Nephron (organoid): ENCODE measurements around the gene GOLIM4.
"Not testable (repeated sequence)": the region's sequence is repeated elsewhere in the genome, so short reads cannot be mapped to it uniquely, and the experiment has no call there.

ENCODE experiments used
- H3K27ac Mint-ChIP-seq, 3 experiments: 2 replicates each; pipeline ENCODE4 v1.8.0; 2020; ENCODE audit warnings: mixed read lengths in 3 of 3, mild to moderate bottlenecking in 2 of 3, moderate library complexity in 1 of 3
- H3K27me3 Mint-ChIP-seq: 2 replicates; pipeline ENCODE4 v1.8.0; 2021; ENCODE audit warnings: low read depth, mild to moderate bottlenecking, moderate library complexity, mixed read lengths
- H3K36me3 Mint-ChIP-seq: 2 replicates; pipeline ENCODE4 v1.8.0; 2020; ENCODE audit warnings: low read depth, mixed read lengths
- H3K4me1 Mint-ChIP-seq: 2 replicates; pipeline ENCODE4 v1.8.0; 2020; ENCODE audit warnings: mixed read lengths
- H3K4me3 Mint-ChIP-seq, 3 experiments: 2 replicates each; pipeline ENCODE4 v1.8.0; 2020; ENCODE audit warnings: mild to moderate bottlenecking in 3 of 3, mixed read lengths in 3 of 3, moderate library complexity in 2 of 3
- H3K9me3 Mint-ChIP-seq: 2 replicates; pipeline ENCODE4 v1.8.0; 2020; ENCODE audit warnings: mixed read lengths
- CTCF ChIP-seq, 3 experiments: fragments of 200-600 bp; sonication (generic); IDR thresholded peaks; one replicate each; pipeline ENCODE4 v1.5.0; 2021; ENCODE audit warnings: antibody characterized with exemption in 3 of 3; ENCODE audit not compliant: unreplicated experiment in 3 of 3

The GOLIM4 gene

GRCh38 chr3:168024537-168024941, 71.2 kb downstream of the GOLIM4 start:
- Mint-ChIP-seq H3K36me3 (peaks cover 82% of the 10 kb centered on the region), H3K9me3 (no peaks in the 10 kb centered on the region), H3K4me1 (peaks cover 13% of the 10 kb centered on the region), H3K27ac (peak overlapping the region; percentile 8 to 38 (median 11)), H3K27me3 (no peaks in the 10 kb centered on the region), H3K4me3 (no peak overlapping the region)
- no peak for TF ChIP-seq CTCF (IDR thresholded peaks at IDR 0.05; ENCODE audit: unreplicated experiment in 3 of 3)

- no peak for TF ChIP-seq CTCF (IDR thresholded peaks at IDR 0.05; ENCODE audit: unreplicated experiment in 3 of 3)
- peaks cover 79% of the 10 kb centered on the region for H3K36me3 Mint-ChIP-seq
Measured at GRCh38 chr3:168021737-168022450, 73.8 kb downstream of the GOLIM4 start.

GRCh38 chr3:168011280-168011679, 84.4 kb downstream of the GOLIM4 start:
- H3K27me3 Mint-ChIP-seq, H3K27ac Mint-ChIP-seq, H3K9me3 Mint-ChIP-seq, H3K4me1 Mint-ChIP-seq, H3K4me3 Mint-ChIP-seq: not testable (repeated sequence)
- peaks cover 43% of the 10 kb centered on the region for H3K36me3 Mint-ChIP-seq

More at GRCh38 chr3:168021737-168022450, 73.8 kb downstream of the GOLIM4 start:
- Mint-ChIP-seq H3K4me3 (no peak overlapping the region), H3K4me1 (peaks cover 13% of the 10 kb centered on the region), H3K9me3 (peaks cover 3% of the 10 kb centered on the region), H3K27me3 (no peaks in the 10 kb centered on the region), H3K27ac (peak overlapping the region in 1 of 3 experiments; percentile 32)

GRCh38 chr3:168006584-168006983, 89.1 kb downstream of the GOLIM4 start:
- peaks cover 34% of the 10 kb centered on the region for H3K36me3 Mint-ChIP-seq
- H3K27ac Mint-ChIP-seq, result no peak overlapping the region
- no peaks in the 10 kb centered on the region for H3K27me3 Mint-ChIP-seq
- no peaks in the 10 kb centered on the region for H3K4me1 Mint-ChIP-seq
- no peak overlapping the region for H3K4me3 Mint-ChIP-seq
- TF ChIP-seq CTCF (IDR thresholded peaks at IDR 0.05; ENCODE audit: unreplicated experiment in 3 of 3), result no peak
- H3K9me3 Mint-ChIP-seq, result peaks cover 7% of the 10 kb centered on the region

GRCh38 chr3:168003911-168004310, 91.8 kb downstream of the GOLIM4 start:
- Mint-ChIP-seq H3K9me3 (peaks cover 9% of the 10 kb centered on the region), H3K4me1 (no peaks in the 10 kb centered on the region), H3K27me3 (no peaks in the 10 kb centered on the region), H3K36me3 (peaks cover 13% of the 10 kb centered on the region), H3K4me3 (no peak overlapping the region), H3K27ac (no peak overlapping the region)
- TF ChIP-seq CTCF (IDR thresholded peaks at IDR 0.05; ENCODE audit: unreplicated experiment in 3 of 3), result no peak

- Mint-ChIP-seq H3K4me3 (no peak overlapping the region), H3K4me1 (no peaks in the 10 kb centered on the region), H3K27me3 (no peaks in the 10 kb centered on the region), H3K27ac (no peak overlapping the region), H3K36me3 (peaks cover 9% of the 10 kb centered on the region), H3K9me3 (peaks cover 9% of the 10 kb centered on the region)
- no peak for TF ChIP-seq CTCF (IDR thresholded peaks at IDR 0.05; ENCODE audit: unreplicated experiment in 3 of 3)
Measured at GRCh38 chr3:168002786-168003368, 92.8 kb downstream of the GOLIM4 start.
